Measurements from ENCODE around the gene ACADS.

The ACADS gene

DNA sequence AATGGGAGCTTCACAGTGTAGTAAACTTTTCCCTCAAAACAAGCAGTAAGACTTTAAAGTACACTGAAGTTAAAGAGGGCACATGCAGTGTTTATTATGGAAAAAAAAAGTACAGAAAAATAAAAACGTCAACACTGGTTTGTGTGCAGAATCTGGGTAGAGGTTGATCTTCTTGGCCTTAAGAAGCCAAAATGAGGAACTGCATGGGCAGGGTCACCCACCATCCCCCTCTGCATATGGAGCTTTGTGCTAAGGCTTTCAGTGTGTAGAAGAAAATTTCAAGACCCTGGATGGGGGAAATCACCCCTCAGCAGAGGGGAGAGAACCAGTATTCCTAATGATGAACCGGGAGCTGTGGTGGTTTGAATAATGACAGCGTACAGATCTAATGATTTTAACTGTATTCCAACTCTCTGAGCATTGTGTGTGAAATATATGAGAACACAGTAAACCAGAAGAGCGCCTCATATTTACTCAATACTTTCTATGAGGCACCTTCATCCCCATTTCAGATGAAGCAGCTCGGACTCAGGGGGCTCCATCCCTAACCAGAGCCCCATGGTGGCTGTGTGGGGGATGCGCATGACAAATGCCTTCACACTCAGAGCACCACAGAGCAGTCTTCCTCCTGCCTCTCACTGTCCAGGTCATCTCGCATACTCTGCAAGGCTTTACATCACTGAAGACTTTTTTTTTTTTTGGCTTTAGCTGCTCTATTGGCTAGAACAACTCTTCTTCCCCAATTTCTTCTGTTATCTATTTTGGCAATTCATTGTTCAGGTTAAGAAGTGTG lies 33.4 kb downstream of the ACADS start:
- no peak for DNase-seq

- no peak for DNase-seq
Measured at GRCh38 chr12:120759591-120760348, 34.1 kb downstream of the ACADS start.

DNA sequence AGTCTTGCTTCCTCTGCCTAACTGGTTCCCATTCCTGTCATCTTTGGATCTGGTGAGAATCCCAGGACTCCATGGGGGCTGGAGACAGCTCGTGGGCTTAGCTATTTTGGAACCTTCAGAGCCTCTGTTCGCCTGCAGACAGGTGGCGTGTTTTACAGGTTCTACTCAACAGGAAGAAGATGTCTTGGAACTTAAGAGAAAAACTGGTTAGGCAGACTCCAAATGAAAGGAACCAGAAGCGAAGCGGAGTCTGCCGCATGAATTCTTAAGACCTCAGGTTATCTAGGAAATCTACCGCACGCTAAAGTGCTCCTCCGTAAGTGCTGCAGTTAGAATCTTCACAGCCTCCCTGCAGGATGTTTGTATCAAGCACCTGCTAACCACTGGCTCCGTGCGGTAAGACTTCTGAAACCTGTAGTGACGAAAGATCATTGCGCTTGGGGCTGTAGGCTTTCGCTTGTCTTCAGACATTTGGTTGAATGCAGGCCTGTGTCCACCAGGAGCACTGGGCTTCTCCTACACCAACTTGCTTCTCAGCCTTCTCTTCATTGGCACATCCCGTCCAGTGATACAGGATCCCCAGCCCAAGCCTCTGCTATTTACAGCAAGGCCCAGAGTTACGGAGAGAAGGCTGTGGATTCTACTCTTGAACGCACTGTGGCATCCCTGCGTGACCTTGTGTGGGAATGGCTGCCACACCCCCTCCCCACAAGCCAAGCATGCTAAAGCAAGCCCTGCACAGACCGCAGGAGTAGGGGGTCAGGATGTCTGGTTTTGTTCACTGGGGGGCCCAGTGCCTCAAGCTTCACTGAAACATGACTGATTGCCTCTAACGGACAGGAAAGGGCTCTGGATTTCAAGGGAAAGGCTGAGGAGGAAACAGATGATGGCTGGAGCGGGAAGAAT lies 35.0 kb downstream of the ACADS start:
- DNase-seq, result no peak

DNA sequence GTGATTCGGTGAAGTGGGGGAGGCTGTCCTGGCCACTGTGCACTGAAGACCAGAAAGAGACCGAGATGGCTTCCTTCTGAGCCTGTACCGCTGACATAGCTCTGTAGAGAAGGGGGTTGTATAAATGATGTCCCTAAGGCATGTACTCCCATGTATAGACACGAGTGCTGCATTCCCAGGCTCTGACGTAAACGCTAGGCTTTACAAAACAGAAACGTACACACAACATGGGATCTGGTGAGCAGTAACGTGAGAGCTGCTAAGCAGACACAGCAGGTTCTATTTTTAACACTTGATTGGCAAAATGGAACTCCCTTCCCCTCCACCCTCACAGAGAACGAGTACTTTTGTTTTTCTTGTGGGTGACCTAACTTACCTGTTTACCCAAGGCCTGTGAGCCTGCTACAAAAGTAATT lies 35.9 kb downstream of the ACADS start:
- DNase-seq, result no peak

DNA sequence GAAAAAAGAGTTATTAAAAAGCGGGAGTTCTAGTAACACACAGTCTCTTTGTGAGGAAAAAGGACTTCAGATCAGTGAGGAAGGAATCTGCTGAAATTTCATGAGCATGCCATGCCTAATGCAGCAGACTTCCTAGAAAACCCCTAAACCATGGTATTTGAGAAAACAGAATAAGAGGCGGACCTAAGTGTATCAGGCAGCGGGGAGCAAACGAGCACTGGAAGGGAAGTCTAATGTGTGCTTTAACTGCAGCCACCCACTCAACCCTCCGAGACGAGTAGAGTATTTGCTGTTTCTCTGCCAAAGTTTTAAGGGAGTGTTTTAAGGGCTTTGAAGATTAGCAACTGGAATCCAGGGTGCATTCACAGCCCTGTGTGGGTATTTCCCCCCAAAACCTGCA lies 36.5 kb downstream of the ACADS start:
- DNase-seq, result no peak

- no peak for DNase-seq
Measured at GRCh38 chr12:120763250-120763649, 37.6 kb downstream of the ACADS start.

DNA sequence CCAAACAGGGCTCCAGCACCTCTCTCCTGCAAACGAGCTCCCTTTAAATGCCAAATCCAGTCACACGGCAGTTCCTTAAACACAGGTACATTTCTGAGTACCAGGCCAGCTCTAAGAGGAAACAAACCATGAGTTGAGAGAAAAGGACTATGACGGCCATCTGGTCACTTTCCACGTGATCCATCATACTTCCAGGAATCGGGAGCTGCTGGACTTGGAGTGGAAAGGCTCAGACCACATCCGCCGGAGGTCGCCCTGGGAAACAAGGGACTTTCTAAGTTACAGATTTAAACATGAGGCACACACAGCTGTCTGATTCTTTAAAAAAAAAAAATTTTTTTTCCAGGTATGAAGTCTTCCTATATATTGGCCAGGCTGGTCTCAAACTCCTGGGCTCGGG lies 39.2 kb downstream of the ACADS start:
- DNase-seq, result no peak

- DNase-seq, result no peak
Measured at GRCh38 chr12:120766566-120766965, 40.9 kb downstream of the ACADS start.

GRCh38 chr12:120767071-120768024 lies 41.7 kb downstream of the ACADS start:
- DNase-seq, result no peak

- DNase-seq, result no peak
Measured at GRCh38 chr12:120771097-120771496, 45.5 kb downstream of the ACADS start.

DNA sequence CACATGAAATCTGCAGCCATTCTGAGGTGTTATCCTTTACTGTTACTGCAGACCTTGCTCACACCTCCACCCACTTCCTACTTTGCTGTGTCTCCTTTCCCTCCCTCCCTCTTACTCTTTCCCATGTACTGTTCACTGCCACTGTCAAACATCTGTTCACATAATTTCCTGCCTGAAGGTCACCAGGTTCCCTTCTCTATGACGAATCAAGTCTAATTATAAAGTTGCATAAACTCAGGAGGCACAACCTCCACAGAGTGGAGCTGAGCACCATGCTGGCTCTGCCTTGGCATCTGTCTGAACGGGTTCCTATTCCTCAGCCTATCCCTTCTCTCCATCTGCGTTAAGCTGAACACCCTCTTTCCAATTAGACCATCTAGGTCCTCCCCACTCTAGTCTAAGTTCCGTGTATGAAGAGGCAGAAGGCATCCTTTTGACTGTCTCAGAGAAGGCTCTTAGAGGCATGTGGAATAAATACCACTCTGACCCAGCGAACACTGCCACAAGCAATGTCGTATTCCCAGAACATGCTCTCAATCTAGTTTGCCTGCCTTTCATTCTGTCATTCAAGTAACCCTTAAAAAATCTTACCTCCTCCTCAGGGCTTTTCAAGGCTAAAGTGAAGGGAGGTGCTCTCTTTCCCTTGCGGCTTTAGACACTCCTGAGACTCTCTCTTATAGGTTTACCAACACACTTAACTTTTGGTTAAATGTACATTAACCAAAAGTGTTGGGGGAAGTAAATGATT lies 48.7 kb downstream of the ACADS start:
- DNase-seq, result no peak

DNA sequence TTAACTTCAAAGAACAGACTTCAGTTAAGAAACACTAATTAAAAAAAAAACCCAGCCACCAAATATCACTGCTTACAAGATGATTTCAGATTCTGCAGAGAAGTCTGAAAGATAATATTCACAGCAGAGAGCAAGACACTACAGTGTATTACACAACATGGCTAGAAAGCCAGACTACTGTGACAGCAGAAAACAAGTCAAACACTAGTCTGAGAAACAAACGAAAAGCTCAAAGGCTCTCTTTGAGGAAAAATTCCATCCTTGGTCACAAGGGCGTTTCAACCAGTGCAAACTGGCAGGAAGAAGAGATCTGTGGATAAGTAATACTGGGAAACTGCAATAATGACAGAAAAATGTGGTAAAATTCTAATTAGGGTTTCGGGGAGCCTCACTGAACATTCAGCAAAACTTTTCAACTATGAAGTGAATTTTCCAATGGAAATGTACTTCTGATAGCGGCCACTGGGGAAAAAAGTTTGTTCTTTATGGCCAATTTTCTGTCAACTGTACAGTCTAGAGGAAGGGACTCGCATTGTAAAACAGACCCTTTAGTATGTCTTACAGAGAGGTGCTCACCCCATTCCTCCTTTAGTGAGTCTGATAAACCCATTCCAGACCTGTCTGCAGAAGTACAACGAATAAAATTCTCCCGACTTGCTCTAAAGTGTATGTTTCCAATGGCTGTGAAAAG lies 50.4 kb downstream of the ACADS start:
- peak in 1 of 2 donors; percentile 25 for DNase-seq

DNA sequence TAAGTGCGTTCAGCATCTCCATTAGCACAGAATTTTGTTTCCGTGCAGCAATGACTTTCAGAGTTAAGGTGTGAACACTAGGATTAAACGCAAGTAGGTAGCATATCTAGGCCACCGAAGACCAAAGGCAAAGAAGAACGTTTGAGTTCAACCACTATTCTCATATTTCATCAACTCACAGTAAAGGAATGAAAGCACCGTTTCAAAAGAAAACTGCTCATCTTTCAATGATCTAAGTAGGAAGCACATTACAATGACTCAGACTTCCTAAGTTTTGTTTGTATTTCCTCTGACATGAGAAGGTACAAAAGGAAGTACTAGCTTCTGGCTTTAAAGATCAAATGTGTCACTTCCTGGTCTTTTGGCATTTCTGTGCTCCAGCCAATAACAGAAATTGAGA lies 57.6 kb downstream of the ACADS start:
- DNase-seq, result no peak

DNA sequence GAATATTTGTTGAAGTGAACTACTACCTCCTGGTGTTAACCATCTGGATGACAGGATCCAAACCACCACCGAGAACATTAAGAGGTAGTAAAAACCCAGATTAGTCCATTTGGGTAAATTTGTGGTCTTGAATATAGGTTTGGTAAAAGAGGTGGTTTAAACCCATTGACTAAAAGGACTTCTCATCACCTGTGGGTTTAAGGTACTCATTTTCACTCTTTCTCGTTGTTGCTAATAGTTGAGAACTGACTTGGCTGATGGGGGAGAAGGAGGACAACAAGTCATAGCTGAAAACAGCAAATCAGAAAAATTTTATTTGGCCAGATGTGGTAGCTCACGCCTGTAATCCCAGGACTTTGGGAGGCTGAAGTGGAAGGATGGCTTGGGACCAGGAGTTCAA lies 59.2 kb downstream of the ACADS start:
- DNase-seq, result no peak

GRCh38 chr12:120787889-120788288 lies 62.3 kb downstream of the ACADS start:
- DNase-seq, result no peak

Measured in hippocampal formation (tissue), 2 donors.